BE2C (cell line): ENCODE data around the gene SNX14.

Source experiments
- DNase-seq: peaks from one replicate; pipeline ENCODE4 v3.0.0-alpha.2; 2020
- H3K27me3 ChIP-seq: fragments of 250-450 bp; sonication (Bioruptor Pico); 2 replicates; pipeline ENCODE4 v1.5.1; 2020; ENCODE audit warnings: mild to moderate bottlenecking
- H3K36me3 ChIP-seq: fragments of 250-450 bp; sonication (Bioruptor Pico); 2 replicates; pipeline ENCODE4 v1.5.1; 2020; ENCODE audit warnings: mild to moderate bottlenecking
- H3K4me1 ChIP-seq: fragments of 250-450 bp; sonication (Bioruptor Pico); 2 replicates; pipeline ENCODE4 v1.5.1; 2020
- H3K4me3 ChIP-seq: 2 replicates; pipeline ENCODE4 v1.5.1; 2011; ENCODE audit warnings: low read depth, low read length
- H3K9me3 ChIP-seq: fragments of 250-450 bp; sonication (Bioruptor Pico); 2 replicates; pipeline ENCODE4 v1.5.1; 2020
- TF ChIP-seq, protein P1 (sequence below): IDR thresholded peaks from 2 replicates; pipeline ENCODE4 v1.5.1; 2012; ENCODE audit warnings: mild to moderate bottlenecking, low read depth, low read length

SNX14 gene

DNA sequence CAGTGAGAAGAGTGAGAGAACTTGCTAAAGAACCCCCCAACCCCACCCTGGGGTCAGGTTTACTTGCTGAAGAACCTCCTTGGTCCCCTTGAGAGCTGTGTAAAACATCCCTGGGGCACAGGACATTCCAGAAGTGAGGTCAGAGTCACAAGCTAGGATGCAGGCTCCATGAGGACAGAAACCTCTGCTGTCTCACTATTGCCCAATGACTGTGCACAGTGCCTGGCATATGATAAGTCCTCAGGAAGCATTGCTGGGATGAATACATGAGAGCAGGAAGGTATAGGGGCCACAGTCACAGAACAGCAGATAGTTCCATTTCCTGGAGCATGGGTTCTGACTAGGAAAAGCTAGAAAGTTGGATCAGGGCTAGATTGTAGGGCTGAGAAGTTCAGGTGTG lies 125.3 kb downstream of the SNX14 start:
- Histone ChIP-seq H3K4me3 (no peak overlapping the region), H3K4me1 (no peaks in the 10 kb centered on the region), H3K27me3 (no peaks in the 10 kb centered on the region), H3K9me3 (no peaks in the 10 kb centered on the region), H3K36me3 (no peaks in the 10 kb centered on the region)
- TF ChIP-seq, protein P1, sequence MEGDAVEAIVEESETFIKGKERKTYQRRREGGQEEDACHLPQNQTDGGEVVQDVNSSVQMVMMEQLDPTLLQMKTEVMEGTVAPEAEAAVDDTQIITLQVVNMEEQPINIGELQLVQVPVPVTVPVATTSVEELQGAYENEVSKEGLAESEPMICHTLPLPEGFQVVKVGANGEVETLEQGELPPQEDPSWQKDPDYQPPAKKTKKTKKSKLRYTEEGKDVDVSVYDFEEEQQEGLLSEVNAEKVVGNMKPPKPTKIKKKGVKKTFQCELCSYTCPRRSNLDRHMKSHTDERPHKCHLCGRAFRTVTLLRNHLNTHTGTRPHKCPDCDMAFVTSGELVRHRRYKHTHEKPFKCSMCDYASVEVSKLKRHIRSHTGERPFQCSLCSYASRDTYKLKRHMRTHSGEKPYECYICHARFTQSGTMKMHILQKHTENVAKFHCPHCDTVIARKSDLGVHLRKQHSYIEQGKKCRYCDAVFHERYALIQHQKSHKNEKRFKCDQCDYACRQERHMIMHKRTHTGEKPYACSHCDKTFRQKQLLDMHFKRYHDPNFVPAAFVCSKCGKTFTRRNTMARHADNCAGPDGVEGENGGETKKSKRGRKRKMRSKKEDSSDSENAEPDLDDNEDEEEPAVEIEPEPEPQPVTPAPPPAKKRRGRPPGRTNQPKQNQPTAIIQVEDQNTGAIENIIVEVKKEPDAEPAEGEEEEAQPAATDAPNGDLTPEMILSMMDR, result no peak
- DNase-seq, result no peak

DNA sequence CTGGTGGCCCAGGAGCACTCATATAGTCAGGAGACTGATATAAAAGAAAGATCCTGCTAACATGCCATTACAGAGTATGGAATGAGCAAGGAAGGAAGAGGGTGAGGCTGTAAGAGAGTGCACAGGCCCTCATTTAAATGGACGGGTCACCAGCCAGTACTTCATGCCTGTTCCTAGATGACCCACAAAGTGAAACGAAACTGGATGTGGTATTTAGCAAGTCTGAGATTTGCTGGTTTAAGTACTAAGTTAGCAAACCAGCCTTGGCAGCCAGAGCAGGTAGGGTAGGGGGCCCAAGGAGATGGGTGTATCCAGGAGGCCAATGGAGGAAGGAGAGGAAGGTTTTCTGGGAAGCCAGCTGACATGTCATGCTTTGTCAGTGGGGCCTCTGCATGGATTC lies 127.9 kb downstream of the SNX14 start:
- Histone ChIP-seq H3K4me3 (no peak overlapping the region), H3K4me1 (no peaks in the 10 kb centered on the region), H3K36me3 (no peaks in the 10 kb centered on the region), H3K27me3 (no peaks in the 10 kb centered on the region), H3K9me3 (no peaks in the 10 kb centered on the region)
- TF ChIP-seq, protein P1, result no peak
- no peak for DNase-seq

DNA sequence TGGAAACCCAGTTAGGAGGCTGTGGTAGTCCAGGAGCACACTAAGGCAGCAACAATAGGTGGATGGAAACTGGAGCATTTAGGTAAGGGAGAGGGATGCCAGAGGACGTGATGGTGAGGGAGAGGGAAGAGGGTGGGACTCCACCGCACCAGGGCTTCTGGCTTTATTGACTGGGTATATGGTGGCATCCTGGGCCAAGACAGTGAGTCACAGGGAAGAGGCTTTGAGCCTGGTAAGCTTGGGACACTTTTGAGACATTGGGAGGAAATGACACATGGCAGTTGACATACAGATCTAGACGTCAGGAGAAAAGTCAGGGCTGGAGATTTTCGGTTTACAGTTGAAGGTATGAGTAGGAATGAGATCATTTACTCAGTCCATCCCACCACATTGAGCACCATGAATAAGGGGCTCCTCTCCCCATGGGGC lies 128.9 kb downstream of the SNX14 start:
- DNase-seq, result no peak
- Histone ChIP-seq H3K9me3 (no peaks in the 10 kb centered on the region), H3K4me3 (no peak overlapping the region), H3K27me3 (no peaks in the 10 kb centered on the region), H3K4me1 (no peaks in the 10 kb centered on the region; the same call in 1 of the 2 replicates), H3K36me3 (no peaks in the 10 kb centered on the region)
- TF ChIP-seq, protein P1, result no peak

DNA sequence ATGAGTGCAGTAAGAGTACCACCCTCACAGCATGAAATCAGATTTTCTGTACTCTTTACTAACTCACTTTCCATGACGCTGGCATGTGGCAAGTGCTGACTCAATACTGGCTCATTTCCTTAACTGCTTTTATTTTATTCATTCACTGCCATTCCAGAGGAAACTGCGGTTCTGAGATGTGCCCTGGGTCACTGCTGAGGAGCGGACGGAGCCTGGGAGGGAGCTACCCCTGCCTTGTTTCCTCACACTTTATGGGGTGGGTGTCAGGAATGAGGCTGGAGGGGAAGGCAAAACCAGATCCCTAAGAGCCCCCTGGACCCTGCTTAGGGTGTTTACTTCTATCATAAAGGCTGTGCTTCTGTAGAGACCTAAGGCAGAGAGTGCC lies 129.4 kb downstream of the SNX14 start:
- H3K4me1 ChIP-seq, result no peaks in the 10 kb centered on the region; the same call in 1 of the 2 replicates
- no peak for DNase-seq
- no peaks in the 10 kb centered on the region for H3K36me3 ChIP-seq
- H3K4me3 ChIP-seq, result no peak overlapping the region
- H3K27me3 ChIP-seq, result no peaks in the 10 kb centered on the region
- TF ChIP-seq, protein P1, result no peak
- H3K9me3 ChIP-seq, result no peaks in the 10 kb centered on the region

DNA sequence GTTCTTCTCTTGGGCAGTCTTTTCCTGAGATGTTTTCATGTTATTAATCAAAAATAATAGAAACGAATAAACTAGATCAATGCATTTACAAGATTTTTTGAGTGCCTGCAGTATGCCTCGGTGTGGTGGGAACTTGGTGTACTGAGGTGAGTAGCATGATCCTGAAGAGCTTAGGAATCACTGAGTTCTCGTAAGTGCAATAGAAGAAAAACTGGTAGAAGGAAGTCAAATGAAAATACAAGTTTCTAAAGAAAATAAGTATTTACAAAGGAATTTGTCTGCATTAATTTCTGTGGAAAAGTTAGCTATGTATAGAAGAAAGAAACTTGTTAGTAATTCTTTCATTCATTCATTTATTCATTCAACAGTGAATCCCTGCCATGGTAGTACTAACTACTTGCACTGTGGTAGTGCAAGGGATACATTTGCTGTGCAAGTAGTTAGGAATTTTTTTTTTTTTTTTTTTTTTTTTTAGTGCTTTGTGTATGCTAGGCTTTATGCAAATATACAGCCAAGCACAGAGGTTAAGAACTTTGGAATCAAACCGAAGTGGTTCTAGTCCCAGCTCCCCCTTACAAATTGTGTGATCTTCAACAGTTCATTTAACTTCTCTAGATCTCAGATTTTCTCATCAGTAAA lies 129.9 kb downstream of the SNX14 start:
- DNase-seq, result no peak
- no peak overlapping the region for H3K4me3 ChIP-seq
- H3K27me3 ChIP-seq, result no peaks in the 10 kb centered on the region
- no peaks in the 10 kb centered on the region for H3K36me3 ChIP-seq
- no peaks in the 10 kb centered on the region; the same call in 1 of the 2 replicates for H3K4me1 ChIP-seq
- H3K9me3 ChIP-seq, result no peaks in the 10 kb centered on the region
- TF ChIP-seq, protein P1, result no peak

DNA sequence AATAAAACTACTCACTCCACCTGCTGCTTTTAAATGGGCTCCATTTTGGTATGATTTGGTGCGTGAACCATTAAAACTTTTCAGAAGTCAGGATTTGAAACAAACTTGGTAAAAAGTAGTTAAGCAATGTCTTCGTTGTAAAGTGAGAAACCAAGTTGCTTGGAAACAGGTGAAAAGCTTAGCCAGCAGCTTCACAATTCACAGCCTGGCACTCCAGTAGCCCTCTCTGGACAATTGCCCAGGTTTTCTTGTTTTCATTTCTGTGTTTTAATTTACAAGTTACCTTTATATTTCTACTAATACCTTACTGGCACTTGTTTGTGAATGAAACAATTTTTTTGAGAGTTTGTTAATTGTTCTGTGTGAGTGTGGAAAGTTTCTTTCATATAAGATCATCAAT lies 131.0 kb downstream of the SNX14 start:
- no peak for DNase-seq

More for the DNA sequence above, 131.0 kb downstream of the SNX14 start:
- H3K9me3 ChIP-seq, result no peaks in the 10 kb centered on the region
- H3K4me3 ChIP-seq, result no peak overlapping the region
- peaks cover 4% of the 10 kb centered on the region for H3K4me1 ChIP-seq
- H3K36me3 ChIP-seq, result no peaks in the 10 kb centered on the region
- no peaks in the 10 kb centered on the region for H3K27me3 ChIP-seq
- TF ChIP-seq, protein P1, result no peak
